CD14-positive monocyte (primary cell): Measurements from ENCODE around the gene PRAF2. TPM values are rescaled to one million over a fixed set of nuclear protein-coding genes. Genes with fewer than 3 reads are reported as not detected.

ENCODE experiments used
- DNase-seq, 3 donors: peaks; one replicate each; pipeline ENCODE4 v3.0.0-alpha.2; 2011 to 2022
- H2AFZ ChIP-seq: 2 replicates; pipeline ENCODE4 v1.6.0; 2012; ENCODE audit warnings: mild to moderate bottlenecking, low read depth, low read length, inconsistent platforms; ENCODE audit not compliant: insufficient read depth, poor library complexity, severe bottlenecking
- H3K27ac ChIP-seq, 2 donors: 1 replicate in 1 of 2; 2 replicates in 1 of 2; pipeline ENCODE4 v1.5.1; 2012 to 2013; ENCODE audit warnings: low read length in 2 of 2, control low read depth in 1 of 2, inconsistent platforms in 1 of 2, low read depth in 1 of 2, mild to moderate bottlenecking in 1 of 2
- H3K27me3 ChIP-seq, 2 donors: one replicate each; pipeline versions ENCODE4 v1.6.0 to v1.6.1; 2011 to 2013; ENCODE audit warnings: low read length in 2 of 2; ENCODE audit not compliant: control insufficient read depth in 2 of 2, insufficient read depth in 2 of 2
- H3K36me3 ChIP-seq, 2 donors: replicated peaks in 1 of 2; 1 replicate in 1 of 2; 2 replicates in 1 of 2; pipeline versions ENCODE4 v1.5.1 to v1.6.1; 2012 to 2013; ENCODE audit warnings: low read length in 2 of 2, control low read depth in 1 of 2, inconsistent platforms in 1 of 2, mild to moderate bottlenecking in 1 of 2; ENCODE audit not compliant: insufficient read depth in 2 of 2, control insufficient read depth in 1 of 2
- H3K4me1 ChIP-seq, 2 donors: 1 replicate in 1 of 2; 2 replicates in 1 of 2; pipeline versions ENCODE4 v1.5.1 to v1.6.1; 2012 to 2013; ENCODE audit warnings: low read length in 2 of 2, control low read depth in 1 of 2, inconsistent platforms in 1 of 2, mild to moderate bottlenecking in 1 of 2, moderate library complexity in 1 of 2; ENCODE audit not compliant: insufficient read depth in 2 of 2, control insufficient read depth in 1 of 2
- H3K4me2 ChIP-seq: replicated peaks from 2 replicates; pipeline ENCODE3; 2012; ENCODE audit warnings: low read length, moderate library complexity, mild to moderate bottlenecking; ENCODE audit not compliant: poor library complexity, severe bottlenecking; ENCODE audit errors: extremely low read depth
- H3K4me3 ChIP-seq, 3 experiments: fragments of 200-600 bp in 1 of 3; sonication (generic) in 1 of 3; replicated peaks in 1 of 3; 1 replicate in 2 of 3; 2 replicates in 1 of 3; pipeline ENCODE4 v1.5.1; 2011 to 2013; ENCODE audit warnings: low read length in 3 of 3, mild to moderate bottlenecking in 3 of 3, control low read depth in 2 of 3, low read depth in 2 of 3, inconsistent platforms in 1 of 3, moderate library complexity in 1 of 3
- H3K79me2 ChIP-seq: 2 replicates; pipeline ENCODE4 v1.6.0; 2012; ENCODE audit warnings: mild to moderate bottlenecking, control low read depth, inconsistent platforms, low read length, moderate library complexity; ENCODE audit not compliant: insufficient read depth
- H3K9ac ChIP-seq: 2 replicates; pipeline ENCODE4 v1.6.0; 2017; ENCODE audit warnings: low read length, mild to moderate bottlenecking; ENCODE audit not compliant: insufficient read depth, poor library complexity, severe bottlenecking
- H3K9me3 ChIP-seq, 2 donors: replicated peaks in 1 of 2; 1 replicate in 1 of 2; 2 replicates in 1 of 2; pipeline versions ENCODE4 v1.5.1 to v1.6.1; 2012 to 2013; ENCODE audit warnings: low read length in 2 of 2, control low read depth in 1 of 2; ENCODE audit not compliant: control insufficient read depth in 1 of 2, insufficient read depth in 1 of 2
- H4K20me1 ChIP-seq: 2 replicates; pipeline ENCODE4 v1.6.0; 2012; ENCODE audit warnings: mild to moderate bottlenecking, low read length, control low read depth, moderate library complexity; ENCODE audit not compliant: insufficient read depth
- H3K27ac Mint-ChIP-seq, 7 donors: one replicate each; pipeline ENCODE4 v1.8.0; 2020; ENCODE audit warnings: mild to moderate bottlenecking in 7 of 7, mixed read lengths in 7 of 7, moderate library complexity in 6 of 7, inconsistent platforms in 2 of 7
- H3K27me3 Mint-ChIP-seq, 3 donors: one replicate each; pipeline ENCODE4 v1.8.0; 2021 to 2022; ENCODE audit warnings: low read depth in 3 of 3, mild to moderate bottlenecking in 3 of 3, mixed read lengths in 3 of 3, moderate library complexity in 3 of 3, inconsistent platforms in 1 of 3
- H3K36me3 Mint-ChIP-seq, 2 donors: one replicate each; pipeline ENCODE4 v1.8.0; 2020; ENCODE audit warnings: mixed read lengths in 2 of 2, inconsistent platforms in 1 of 2, mild to moderate bottlenecking in 1 of 2
- H3K4me1 Mint-ChIP-seq: one replicate; pipeline ENCODE4 v1.8.0; 2020; ENCODE audit warnings: mild to moderate bottlenecking, mixed read lengths
- H3K4me3 Mint-ChIP-seq, 2 donors: one replicate each; pipeline ENCODE4 v1.8.0; 2020; ENCODE audit warnings: mild to moderate bottlenecking in 2 of 2, mixed read lengths in 2 of 2, moderate library complexity in 1 of 2
- H3K9me3 Mint-ChIP-seq, 7 donors: one replicate each; pipeline ENCODE4 v1.8.0; 2020 to 2022; ENCODE audit warnings: mixed read lengths in 7 of 7, mild to moderate bottlenecking in 6 of 7, moderate library complexity in 6 of 7, inconsistent platforms in 2 of 7
- WGBS: methylation state at CpG from one replicate; pipeline ENCODE4 v1.1.5; 2013; ENCODE audit warnings: missing lambda C conversion rate; ENCODE audit not compliant: insufficient coverage; 5-methylcytosine and 5-hydroxymethylcytosine counted together
- intact Hi-C, 2 donors: fragments of 100-400 bp; cut with micrococcal nuclease; formaldehyde crosslinking; loops; one replicate each; pipeline versions ENCODE4 v1.15.0 to v1.15.1; 2023
- polyA plus RNA-seq, 3 donors: library from polyadenylated mRNA; depleted of rRNA in 1 of 3; unstranded in 2 of 3; stranded (reverse) in 1 of 3; fragments of 300-500 nt in 2 of 3; fragments of >200 nt in 1 of 3; fragmentation: Illumina TruSeq in 2 of 3; gene quantifications; 1 replicate in 2 of 3; 2 replicates in 1 of 3; pipeline ENCODE4 v1.2.3, GENCODE V29; 2012 to 2021
- TF ChIP-seq, protein P1 (sequence below): fragments of 200-600 bp; IDR thresholded peaks from one replicate; pipeline ENCODE4 v1.8.0; 2022; ENCODE audit warnings: antibody characterized with exemption, mild to moderate bottlenecking

The PRAF2 gene
- polyA plus RNA-seq, 3 donors: 4.1 to 7.9 (median 5.5) TPM

GRCh38 chrX:49058794-49059193 is 15.0 kb downstream of the PRAF2 start, which contains the start of gene CCDC120:
TSS of gene CCDC120 (plus strand) at chrX:49058999. CDS start at chrX:49062042, 3,043 bp downstream.
- Histone ChIP-seq H3K4me1 (peaks cover 4 to 5% of the 10 kb centered on the region in 2 donors), H3K27me3 (no peaks in the 10 kb centered on the region), H4K20me1 (no peaks in the 10 kb centered on the region), H3K9ac (no peak within 1 kb of the TSS), H3K4me2 (no peak within 1 kb of the TSS), H2AFZ (no peak within 1 kb of the TSS), H3K79me2 (no peaks in the 10 kb centered on the region), H3K27ac (no peak within 1 kb of the TSS), H3K4me3 (no peak within 1 kb of the TSS), H3K36me3 (no peaks in the 10 kb centered on the region), H3K9me3 (no peaks in the 10 kb centered on the region)
- Mint-ChIP-seq H3K4me3 (no peak within 1 kb of the TSS), H3K27me3 (peaks cover 0 to 7% (median 0%) of the 10 kb centered on the region in 3 donors), H3K27ac (peak within 1 kb of the TSS in 2 of 7 donors; percentile 30 to 67), H3K4me1 (peaks cover 12% of the 10 kb centered on the region), H3K36me3 (no peaks in the 10 kb centered on the region), H3K9me3 (peaks cover 0 to 8% (median 3%) of the 10 kb centered on the region in 7 donors)
- DNase-seq: no peak
- intact Hi-C loops: no loop called here
- 100% methylated on average over 1 of the region's 5 CpGs for WGBS
- TF ChIP-seq, protein P1, sequence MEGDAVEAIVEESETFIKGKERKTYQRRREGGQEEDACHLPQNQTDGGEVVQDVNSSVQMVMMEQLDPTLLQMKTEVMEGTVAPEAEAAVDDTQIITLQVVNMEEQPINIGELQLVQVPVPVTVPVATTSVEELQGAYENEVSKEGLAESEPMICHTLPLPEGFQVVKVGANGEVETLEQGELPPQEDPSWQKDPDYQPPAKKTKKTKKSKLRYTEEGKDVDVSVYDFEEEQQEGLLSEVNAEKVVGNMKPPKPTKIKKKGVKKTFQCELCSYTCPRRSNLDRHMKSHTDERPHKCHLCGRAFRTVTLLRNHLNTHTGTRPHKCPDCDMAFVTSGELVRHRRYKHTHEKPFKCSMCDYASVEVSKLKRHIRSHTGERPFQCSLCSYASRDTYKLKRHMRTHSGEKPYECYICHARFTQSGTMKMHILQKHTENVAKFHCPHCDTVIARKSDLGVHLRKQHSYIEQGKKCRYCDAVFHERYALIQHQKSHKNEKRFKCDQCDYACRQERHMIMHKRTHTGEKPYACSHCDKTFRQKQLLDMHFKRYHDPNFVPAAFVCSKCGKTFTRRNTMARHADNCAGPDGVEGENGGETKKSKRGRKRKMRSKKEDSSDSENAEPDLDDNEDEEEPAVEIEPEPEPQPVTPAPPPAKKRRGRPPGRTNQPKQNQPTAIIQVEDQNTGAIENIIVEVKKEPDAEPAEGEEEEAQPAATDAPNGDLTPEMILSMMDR: no peak

DNA sequence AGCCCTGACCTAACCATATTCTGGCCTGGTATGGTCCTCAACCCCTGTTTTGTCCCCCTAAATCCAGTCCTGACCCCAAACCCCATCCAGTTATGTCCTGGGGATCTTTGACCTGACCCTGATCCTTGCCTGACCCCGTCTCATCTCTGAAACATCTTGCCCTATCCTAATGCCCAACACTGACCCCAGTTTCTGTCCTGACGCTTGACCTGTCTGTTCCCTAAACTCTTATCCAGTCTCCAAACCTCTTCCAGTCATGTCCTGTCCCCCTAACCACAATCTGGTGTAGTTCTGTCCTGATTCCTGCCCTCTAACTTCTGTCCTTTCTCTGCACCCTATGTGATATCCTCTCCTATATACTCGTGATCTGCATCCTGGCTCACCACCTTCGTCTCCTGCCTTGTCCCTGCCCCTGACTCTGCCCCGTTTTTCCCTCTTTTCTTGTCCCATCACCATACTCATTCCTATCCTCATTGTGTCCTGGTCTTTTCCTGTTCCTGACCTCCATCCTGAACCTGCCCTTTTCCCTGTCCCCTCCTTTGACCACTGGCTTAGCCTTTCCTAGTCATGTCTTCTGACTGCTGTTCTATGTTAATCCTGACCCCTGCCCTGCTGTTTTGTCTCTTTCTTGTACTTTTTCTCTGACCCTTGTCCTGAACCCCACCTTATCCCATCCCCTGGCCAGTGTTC is 19.6 kb downstream of the PRAF2 start:
- H3K36me3 ChIP-seq: no peaks in the 10 kb centered on the region
- peak overlapping the region in 1 of 2 donors; percentile 67 for H3K27ac ChIP-seq
- no peaks in the 10 kb centered on the region for H4K20me1 ChIP-seq
- peaks cover 0 to 8% (median 3%) of the 10 kb centered on the region in 7 donors for H3K9me3 Mint-ChIP-seq
- no peaks in the 10 kb centered on the region for H3K79me2 ChIP-seq
- H3K4me3 Mint-ChIP-seq: peak overlapping the region; percentile 49 to 86
- H3K4me2 ChIP-seq: peak overlapping the region; percentile 64
- H3K4me1 ChIP-seq: peaks cover 0 to 9% of the 10 kb centered on the region in 2 donors
- H3K27ac Mint-ChIP-seq: peak overlapping the region; percentile 45 to 90 (median 68)
- WGBS: 73% methylated on average over 2 of the region's 5 CpGs
- H3K4me1 Mint-ChIP-seq: peaks cover 19% of the 10 kb centered on the region
- H3K4me3 ChIP-seq: peak overlapping the region in 2 of 3 experiments; percentile 3 to 67
- peaks cover 0 to 7% (median 4%) of the 10 kb centered on the region in 3 donors for H3K27me3 Mint-ChIP-seq
- no peaks in the 10 kb centered on the region for H3K9me3 ChIP-seq
- DNase-seq: no peak
- peak overlapping the region; percentile 77 for H3K9ac ChIP-seq
- TF ChIP-seq, protein P1: no peak
- intact Hi-C loops: no loop called here
- no peaks in the 10 kb centered on the region for H3K27me3 ChIP-seq
- H2AFZ ChIP-seq: peak overlapping the region; percentile 68
- H3K36me3 Mint-ChIP-seq: no peaks in the 10 kb centered on the region
